Measurements from ENCODE around the gene IGDCC3. TPM values are rescaled to one million over a fixed set of nuclear protein-coding genes. Genes with fewer than 3 reads are reported as not detected.

The IGDCC3 gene
- total RNA-seq, 2 donors from 2014 or later: 7.9 to 13.5 TPM

- TF ChIP-seq, protein P1, sequence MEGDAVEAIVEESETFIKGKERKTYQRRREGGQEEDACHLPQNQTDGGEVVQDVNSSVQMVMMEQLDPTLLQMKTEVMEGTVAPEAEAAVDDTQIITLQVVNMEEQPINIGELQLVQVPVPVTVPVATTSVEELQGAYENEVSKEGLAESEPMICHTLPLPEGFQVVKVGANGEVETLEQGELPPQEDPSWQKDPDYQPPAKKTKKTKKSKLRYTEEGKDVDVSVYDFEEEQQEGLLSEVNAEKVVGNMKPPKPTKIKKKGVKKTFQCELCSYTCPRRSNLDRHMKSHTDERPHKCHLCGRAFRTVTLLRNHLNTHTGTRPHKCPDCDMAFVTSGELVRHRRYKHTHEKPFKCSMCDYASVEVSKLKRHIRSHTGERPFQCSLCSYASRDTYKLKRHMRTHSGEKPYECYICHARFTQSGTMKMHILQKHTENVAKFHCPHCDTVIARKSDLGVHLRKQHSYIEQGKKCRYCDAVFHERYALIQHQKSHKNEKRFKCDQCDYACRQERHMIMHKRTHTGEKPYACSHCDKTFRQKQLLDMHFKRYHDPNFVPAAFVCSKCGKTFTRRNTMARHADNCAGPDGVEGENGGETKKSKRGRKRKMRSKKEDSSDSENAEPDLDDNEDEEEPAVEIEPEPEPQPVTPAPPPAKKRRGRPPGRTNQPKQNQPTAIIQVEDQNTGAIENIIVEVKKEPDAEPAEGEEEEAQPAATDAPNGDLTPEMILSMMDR (conservative IDR thresholded peaks at IDR 0.05): no peak
- H3K4me3 Mint-ChIP-seq: no peak overlapping the region
- H3K36me3 Mint-ChIP-seq (ENCODE audit: low read depth): peaks cover 22% of the 10 kb centered on the region
- Histone ChIP-seq H3K4me1 (ENCODE audit: control insufficient read depth, insufficient read depth, low read length) (peaks cover 5% of the 10 kb centered on the region), H3K27ac (ENCODE audit: low read depth, low read length) (no peak overlapping the region), H3K9ac (ENCODE audit: extremely low read depth, low read length, poor library complexity, severe bottlenecking) (no peak overlapping the region), H3K9me3 (ENCODE audit: control insufficient read depth, low read length) (no peaks in the 10 kb centered on the region), H3K4me3 (ENCODE audit: low read length) (no peak overlapping the region), H3K36me3 (ENCODE audit: control insufficient read depth, insufficient read depth, low read length) (peaks cover 36% of the 10 kb centered on the region), H3K27me3 (ENCODE audit: control insufficient read depth, insufficient read depth, low read length, poor library complexity, severe bottlenecking) (no peaks in the 10 kb centered on the region)
- peaks cover 6% of the 10 kb centered on the region for H3K27me3 Mint-ChIP-seq (ENCODE audit: insufficient read depth)
- no peak overlapping the region for H3K27ac Mint-ChIP-seq
- 88 to 92% methylated on average over 9 of the region's 9 CpGs for WGBS, 2 experiments (ENCODE audit: insufficient coverage in 1 of 2, insufficient read length in 1 of 2)
- no peaks in the 10 kb centered on the region for H3K9me3 Mint-ChIP-seq
- no peak for DNase-seq
- H3K4me1 Mint-ChIP-seq: peaks cover 9% of the 10 kb centered on the region
These were observed 5.1 kb upstream of the IGDCC3 start for GRCh38 chr15:65382921-65383320.

- no peaks in the 10 kb centered on the region for H3K9me3 ChIP-seq (ENCODE audit: control insufficient read depth, low read length)
- TF ChIP-seq, protein P1 (conservative IDR thresholded peaks at IDR 0.05): no peak
- H3K4me3 Mint-ChIP-seq: no peak overlapping the region
- H3K36me3 Mint-ChIP-seq (ENCODE audit: low read depth): peaks cover 18% of the 10 kb centered on the region
- H3K36me3 ChIP-seq (ENCODE audit: control insufficient read depth, insufficient read depth, low read length): peaks cover 36% of the 10 kb centered on the region
- DNase-seq: no peak
- WGBS, 2 experiments (ENCODE audit: insufficient coverage in 1 of 2, insufficient read length in 1 of 2): 83 to 100% methylated on average over 1 to 6 of the region's 6 CpGs
- no peak overlapping the region for H3K9ac ChIP-seq (ENCODE audit: extremely low read depth, low read length, poor library complexity, severe bottlenecking)
- peaks cover 7% of the 10 kb centered on the region for H3K27me3 Mint-ChIP-seq (ENCODE audit: insufficient read depth)
- H3K27ac ChIP-seq (ENCODE audit: low read depth, low read length): no peak overlapping the region
- no peaks in the 10 kb centered on the region for H3K9me3 Mint-ChIP-seq
- H3K27ac Mint-ChIP-seq: no peak overlapping the region
- no peaks in the 10 kb centered on the region for H3K27me3 ChIP-seq (ENCODE audit: control insufficient read depth, insufficient read depth, low read length, poor library complexity, severe bottlenecking)
- peaks cover 5% of the 10 kb centered on the region for H3K4me1 ChIP-seq (ENCODE audit: control insufficient read depth, insufficient read depth, low read length)
- peaks cover 9% of the 10 kb centered on the region for H3K4me1 Mint-ChIP-seq
- H3K4me3 ChIP-seq (ENCODE audit: low read length): no peak overlapping the region
These were observed 4.3 kb upstream of the IGDCC3 start for GRCh38 chr15:65382146-65382491.

GRCh38 chr15:65381445-65382145 is 3.8 kb upstream of the IGDCC3 start:
- TF ChIP-seq, protein P1 (conservative IDR thresholded peaks at IDR 0.05): no peak
- Histone ChIP-seq H3K4me1 (ENCODE audit: control insufficient read depth, insufficient read depth, low read length) (peaks cover 5% of the 10 kb centered on the region), H3K9ac (ENCODE audit: extremely low read depth, low read length, poor library complexity, severe bottlenecking) (no peak overlapping the region), H3K27ac (ENCODE audit: low read depth, low read length) (no peak overlapping the region), H3K4me3 (ENCODE audit: low read length) (no peak overlapping the region), H3K9me3 (ENCODE audit: control insufficient read depth, low read length) (no peaks in the 10 kb centered on the region), H3K27me3 (ENCODE audit: control insufficient read depth, insufficient read depth, low read length, poor library complexity, severe bottlenecking) (peaks cover 3% of the 10 kb centered on the region), H3K36me3 (ENCODE audit: control insufficient read depth, insufficient read depth, low read length) (peaks cover 36% of the 10 kb centered on the region)
- no peak for DNase-seq
- H3K9me3 Mint-ChIP-seq: no peaks in the 10 kb centered on the region
- no peak overlapping the region for H3K4me3 Mint-ChIP-seq
- peaks cover 13% of the 10 kb centered on the region for H3K4me1 Mint-ChIP-seq
- peaks cover 17% of the 10 kb centered on the region for H3K36me3 Mint-ChIP-seq (ENCODE audit: low read depth)
- peaks cover 12% of the 10 kb centered on the region for H3K27me3 Mint-ChIP-seq (ENCODE audit: insufficient read depth)
- H3K27ac Mint-ChIP-seq: no peak overlapping the region
- no CpG with 5 or more reads among the region's 1 CpG for WGBS, 2 experiments (ENCODE audit: insufficient coverage in 1 of 2, insufficient read length in 1 of 2)

Data from endodermal cell (in vitro differentiated cells).